HG02759 (cell line): ENCODE results near the gene OOSP3.

Source experiments
- ATAC-seq: cut with Tn5 transposase; IDR thresholded peaks from one replicate; pipeline ENCODE4 v1.9.1; 2021; ENCODE audit warnings: mild to moderate bottlenecking, moderate library complexity; ENCODE audit not compliant: unreplicated experiment

OOSP3 gene

GRCh38 chr11:59943997-59944714, 65.6 kb downstream of the OOSP3 start:
- no peak for ATAC-seq

- ATAC-seq, result no peak
Observed at GRCh38 chr11:59944720-59945119, 66.1 kb downstream of the OOSP3 start.
